ENCODE results near the gene CFC1B.
"Not testable (repeated sequence)": the region's sequence is repeated elsewhere in the genome, so short reads cannot be mapped to it uniquely, and the experiment has no call there.

The CFC1B gene

GRCh38 chr2:130566165-130566564 lies 45.1 kb downstream of the CFC1B start:
- not testable (repeated sequence) for DNase-seq (ENCODE audit: low spot score)

DNA sequence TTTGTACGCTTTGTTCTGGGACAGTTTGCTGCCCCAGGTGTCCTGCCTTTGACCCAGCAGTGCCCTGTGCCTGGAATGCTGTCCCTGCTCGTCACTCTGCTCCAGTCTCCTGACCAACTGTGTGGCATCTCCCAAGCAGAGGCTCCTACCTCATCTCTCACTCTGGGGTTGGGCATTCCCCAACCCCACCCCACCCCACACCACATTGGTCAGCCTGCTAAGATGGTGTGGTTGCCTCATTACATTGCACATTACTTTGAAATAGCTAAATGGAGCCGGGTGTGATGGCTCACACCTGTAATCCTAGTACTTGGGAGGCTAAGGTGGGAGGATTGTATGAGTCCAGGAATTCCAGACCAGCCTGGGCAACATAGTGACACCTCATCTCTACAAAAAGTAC lies 50.9 kb downstream of the CFC1B start:
- not testable (repeated sequence) for DNase-seq (ENCODE audit: low spot score)

DNA sequence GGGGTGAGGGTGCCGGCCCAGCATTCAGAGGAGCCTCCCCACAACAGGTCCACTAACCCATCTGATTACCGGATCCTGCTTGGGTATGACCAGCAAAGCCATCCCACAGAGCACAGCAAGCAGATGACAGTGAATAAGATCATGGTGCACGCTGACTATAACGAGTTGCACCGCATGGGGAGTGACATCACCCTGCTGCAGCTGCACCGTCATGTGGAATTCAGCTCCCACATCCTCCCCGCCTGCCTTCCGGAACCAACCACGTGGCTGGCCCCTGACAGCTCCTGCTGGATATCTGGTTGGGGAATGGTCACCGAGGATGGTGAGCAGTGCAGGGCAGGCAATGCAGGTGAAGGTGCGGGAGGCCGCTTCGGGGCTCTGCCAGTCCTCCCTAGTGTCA lies 53.2 kb downstream of the CFC1B start:
- not testable (repeated sequence) for DNase-seq (ENCODE audit: low spot score)

- not testable (repeated sequence) for DNase-seq (ENCODE audit: low spot score)
Measured at GRCh38 chr2:130576209-130576784, 55.3 kb downstream of the CFC1B start.

- DNase-seq (ENCODE audit: low spot score) = not testable (repeated sequence)
Measured at GRCh38 chr2:130577559-130577958, 56.5 kb downstream of the CFC1B start.
